ENCODE data around the gene OR52M1.
A peak's percentile ranks its signal among the peaks of the same experiment; 100 is the strongest.
"Not testable (repeated sequence)": the region's sequence is repeated elsewhere in the genome, so short reads cannot be mapped to it uniquely, and the experiment has no call there.

The OR52M1 gene

DNA sequence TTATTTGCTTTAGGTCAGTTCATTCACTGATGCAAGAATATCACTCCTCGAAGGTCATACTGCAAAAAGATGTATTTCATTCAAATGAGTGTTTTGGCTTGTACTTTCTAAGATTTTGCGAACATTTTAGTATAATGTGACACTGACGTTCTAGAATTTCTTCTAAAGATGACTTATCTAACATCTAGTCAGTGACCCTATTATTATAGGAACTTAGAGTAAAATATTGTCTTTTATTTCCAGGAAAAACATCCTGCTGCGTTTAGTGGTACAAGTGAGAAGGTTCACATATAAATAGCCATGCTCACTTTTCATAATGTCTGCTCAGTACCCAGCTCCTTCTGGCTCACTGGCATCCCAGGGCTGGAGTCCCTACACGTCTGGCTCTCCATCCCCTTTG is at the start of gene OR52M1:
Gene OR52M1 (plus strand): TSS at position 301 of the 400 bp plus-strand sequence. CDS start 0 bp downstream, at position 301.
- no peak for DNase-seq (ENCODE audit: low read depth)

DNA sequence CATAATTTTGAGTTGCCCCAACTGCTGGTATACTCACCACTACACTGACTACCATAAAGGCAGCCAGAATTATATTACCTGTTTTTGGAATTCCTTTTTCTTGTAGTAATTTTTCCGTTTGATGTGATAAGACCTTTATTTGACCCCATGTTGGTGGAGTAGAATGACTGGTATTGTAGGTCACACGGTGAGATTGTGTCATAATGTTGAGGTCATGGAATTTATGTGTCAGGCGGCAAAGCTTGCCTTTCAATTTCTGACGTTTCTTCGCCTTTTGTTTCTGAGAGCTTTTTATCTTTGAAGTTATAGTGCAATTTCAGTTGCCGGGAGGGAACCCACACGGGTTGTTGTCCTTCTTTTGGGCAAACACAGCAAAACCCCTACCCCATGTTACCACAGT is 49.5 kb upstream of the OR52M1 start:
- DNase-seq (ENCODE audit: low read depth) = no peak

DNA sequence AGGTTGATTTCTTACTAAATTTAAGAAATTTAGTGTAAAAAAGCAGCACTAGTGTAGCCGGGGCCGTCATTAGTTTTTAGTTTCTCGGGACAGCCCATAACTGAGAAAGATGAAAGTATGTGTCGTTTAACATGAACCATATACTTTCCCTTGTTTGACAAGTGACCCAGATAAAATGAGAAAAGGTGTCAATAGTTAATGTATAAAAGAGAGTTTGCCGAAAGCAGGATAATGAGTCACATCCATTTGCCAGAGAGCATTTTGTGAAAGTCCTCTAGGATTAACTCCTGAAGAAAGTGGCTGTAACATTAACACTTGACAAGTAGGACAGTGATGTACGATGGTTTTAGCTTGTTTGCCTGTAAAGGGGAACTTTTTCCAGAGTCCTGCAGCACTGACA is 49.0 kb upstream of the OR52M1 start:
- DNase-seq (ENCODE audit: low read depth) = no peak

DNA sequence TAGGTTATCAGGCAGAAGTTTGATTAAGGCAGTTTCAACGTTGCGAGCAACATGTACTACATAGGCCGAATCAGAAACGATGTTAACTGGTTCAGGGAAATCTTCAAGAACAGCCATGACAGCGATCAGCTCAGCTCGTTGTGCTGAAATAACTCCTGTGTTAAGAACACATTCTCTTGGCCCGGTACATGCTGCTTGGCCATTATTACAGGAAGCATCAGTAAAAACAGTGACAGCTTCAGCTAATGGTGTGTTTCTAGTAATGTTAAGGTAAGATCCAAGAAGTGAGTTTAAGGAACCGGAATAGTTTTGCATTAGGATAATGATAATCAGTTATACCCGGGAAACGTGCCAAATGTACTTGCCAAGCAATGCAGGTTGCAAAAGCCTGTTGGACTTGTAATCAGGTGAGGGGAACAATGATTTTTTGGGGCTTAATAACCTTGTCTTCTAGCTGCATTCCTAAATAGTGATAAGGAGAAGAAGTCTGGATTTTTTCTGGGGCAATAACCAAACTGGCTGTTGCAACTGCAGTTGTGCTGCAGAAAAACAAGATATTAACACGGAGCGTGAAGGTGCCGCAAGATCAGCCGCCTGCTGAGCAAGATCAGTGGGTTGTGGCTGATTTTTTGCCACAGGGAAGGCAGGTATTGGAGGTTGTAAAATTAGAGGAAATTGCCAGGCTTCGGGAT is 48.3 kb upstream of the OR52M1 start:
- no peak for DNase-seq (ENCODE audit: low read depth)

- DNase-seq (ENCODE audit: low read depth) = no peak
Measured at GRCh38 chr11:4508886-4509285, 36.1 kb upstream of the OR52M1 start.

GRCh38 chr11:4511282-4512245 is 33.4 kb upstream of the OR52M1 start:
- no peak for DNase-seq (ENCODE audit: low read depth)

DNA sequence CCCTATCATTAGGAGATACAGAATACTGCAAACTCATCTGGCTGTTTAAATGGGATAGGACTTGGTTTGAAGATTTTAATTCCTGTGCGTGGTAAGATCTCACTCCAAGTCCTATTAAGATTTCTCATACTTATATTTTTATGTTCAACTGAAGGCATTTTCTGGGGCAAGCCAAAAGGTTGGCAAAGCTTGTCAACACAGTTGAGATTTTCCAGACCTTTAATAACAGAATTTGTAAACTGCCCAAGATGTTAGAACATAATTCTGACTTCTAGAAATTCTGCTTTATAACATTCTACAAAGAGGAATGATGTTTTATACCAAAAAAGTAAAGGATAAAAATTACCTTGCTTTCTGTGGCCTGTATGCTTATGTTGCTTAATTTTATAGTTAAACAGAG is 30.8 kb upstream of the OR52M1 start:
- DNase-seq (ENCODE audit: low read depth) = no peak

- DNase-seq (ENCODE audit: low read depth) = no peak
Measured at GRCh38 chr11:4522339-4522738, 22.7 kb upstream of the OR52M1 start.

DNA sequence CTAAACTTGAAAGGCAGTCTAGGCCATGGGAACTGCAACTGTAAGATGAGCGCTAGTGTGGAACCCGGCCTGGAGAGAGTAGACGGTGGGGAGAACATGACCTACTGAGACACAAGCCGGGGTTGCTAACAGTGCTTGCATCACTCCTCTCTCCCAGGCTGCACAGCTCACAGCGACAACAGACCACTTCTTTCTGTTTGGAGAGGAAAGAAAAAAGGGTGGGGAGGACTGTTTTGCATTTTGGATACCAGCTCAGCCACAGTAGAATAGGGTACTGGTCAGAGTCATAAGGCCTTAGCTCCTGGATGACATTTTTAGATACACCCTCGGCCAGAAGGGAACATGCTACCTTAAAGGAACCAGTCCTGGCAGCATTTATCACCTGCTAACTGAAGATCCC is 22.2 kb upstream of the OR52M1 start:
- DNase-seq (ENCODE audit: low read depth) = no peak

DNA sequence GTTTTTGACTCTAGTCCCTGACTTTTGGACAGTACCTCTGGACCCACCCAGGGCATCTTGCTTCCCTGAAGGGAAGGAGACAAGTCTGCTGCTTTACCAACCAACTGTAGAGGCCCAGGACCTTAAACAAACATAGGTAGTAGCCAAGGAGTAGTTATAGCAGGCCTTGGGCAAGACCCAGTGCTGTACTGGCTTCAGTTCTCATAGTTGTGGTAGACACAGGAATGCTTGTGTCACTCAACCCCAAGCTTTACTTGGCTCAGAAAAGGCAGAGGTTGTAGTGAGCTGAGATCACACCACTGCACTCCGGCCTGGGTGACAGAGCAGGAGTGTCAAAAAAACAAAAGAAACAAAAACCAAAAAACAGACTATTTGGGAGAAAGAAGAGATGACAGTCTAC is 21.3 kb upstream of the OR52M1 start:
- no peak for DNase-seq (ENCODE audit: low read depth)

DNA sequence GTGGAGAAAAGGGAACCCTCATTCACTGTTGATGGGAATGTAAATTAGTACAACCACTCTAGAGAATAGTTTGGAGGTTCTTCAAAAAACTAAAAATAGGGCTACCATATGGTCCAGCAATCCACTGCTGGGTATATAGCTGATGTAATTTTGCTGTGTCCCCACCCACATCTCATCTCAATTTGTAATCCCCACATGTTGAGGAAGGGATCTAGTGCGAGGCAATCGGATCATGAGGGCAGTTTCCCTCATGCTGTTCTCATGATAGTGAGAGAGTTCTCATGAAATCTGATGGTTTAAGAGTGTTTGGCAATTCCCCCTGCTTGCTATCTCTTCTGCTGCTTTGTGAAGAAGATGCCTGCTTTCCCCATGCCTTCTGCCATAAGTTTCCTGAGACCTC is 17.1 kb upstream of the OR52M1 start:
- no peak for DNase-seq (ENCODE audit: low read depth)

- not testable (repeated sequence) for DNase-seq (ENCODE audit: low read depth)
Measured at GRCh38 chr11:4531686-4532085, 13.3 kb upstream of the OR52M1 start.

GRCh38 chr11:4539603-4540219 is 5.3 kb upstream of the OR52M1 start:
- peak; percentile 24 for DNase-seq (ENCODE audit: low read depth)

DNA sequence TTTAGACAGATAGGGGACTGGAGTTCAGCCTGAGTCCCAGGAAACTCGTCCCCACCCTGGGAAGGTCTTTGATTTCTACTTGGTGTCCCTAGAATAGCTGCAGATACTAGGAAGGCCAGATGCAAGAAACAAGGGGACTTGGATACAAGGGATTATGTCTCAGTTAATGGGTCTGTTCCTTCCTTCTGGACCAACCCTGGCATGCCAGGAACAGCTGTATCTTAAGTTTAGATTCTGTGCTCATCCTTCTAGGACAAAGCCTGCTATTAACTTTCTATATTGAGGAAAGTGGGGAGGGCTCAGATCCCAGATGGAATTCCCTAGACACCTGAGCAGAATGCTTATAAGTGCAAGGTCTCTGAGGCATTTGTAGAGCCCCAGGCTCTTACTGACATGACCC is 3.9 kb upstream of the OR52M1 start:
- DNase-seq (ENCODE audit: low read depth) = no peak

GRCh38 chr11:4543561-4543960 is 1.4 kb upstream of the OR52M1 start:
- no peak for DNase-seq (ENCODE audit: low read depth)

DNA sequence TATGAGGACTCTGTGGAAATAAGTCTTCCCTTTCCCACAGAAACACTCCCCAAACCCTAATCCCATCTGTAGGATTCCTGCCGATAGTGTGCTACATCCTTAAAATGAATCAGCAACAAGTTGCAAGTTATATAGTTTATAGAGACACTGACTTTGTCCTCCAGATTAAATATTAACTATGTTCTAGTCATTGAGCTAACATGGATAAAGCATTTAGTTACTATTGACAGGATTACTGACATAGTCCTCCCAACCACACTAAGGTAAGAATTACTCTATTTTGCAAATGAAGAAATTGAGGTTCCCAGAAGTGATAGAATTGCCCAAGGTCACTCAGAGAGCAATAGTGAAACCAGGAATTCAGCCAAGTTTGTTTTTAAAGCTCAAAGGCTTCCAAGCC is 1.9 kb downstream of the OR52M1 start:
- DNase-seq (ENCODE audit: low read depth) = no peak

DNA sequence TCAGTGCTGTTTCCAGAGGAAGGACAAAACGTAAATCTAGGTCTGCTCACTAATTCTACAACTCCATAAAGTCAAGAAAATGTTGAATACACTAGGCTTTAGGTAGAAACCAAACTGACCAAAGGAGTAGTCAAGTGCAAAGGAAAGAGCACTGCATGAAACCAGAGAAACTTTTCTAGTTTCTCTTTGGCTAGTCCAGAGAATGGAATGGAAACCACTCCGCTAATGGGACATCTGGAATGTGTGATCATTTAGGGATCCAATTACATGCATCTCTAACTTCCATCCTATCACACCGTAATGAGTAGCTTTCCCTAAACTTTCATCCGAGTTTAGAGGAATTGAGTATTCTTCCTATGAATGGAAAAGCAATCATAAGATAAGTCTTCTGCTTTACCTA is 2.4 kb downstream of the OR52M1 start:
- no peak for DNase-seq (ENCODE audit: low read depth)

DNA sequence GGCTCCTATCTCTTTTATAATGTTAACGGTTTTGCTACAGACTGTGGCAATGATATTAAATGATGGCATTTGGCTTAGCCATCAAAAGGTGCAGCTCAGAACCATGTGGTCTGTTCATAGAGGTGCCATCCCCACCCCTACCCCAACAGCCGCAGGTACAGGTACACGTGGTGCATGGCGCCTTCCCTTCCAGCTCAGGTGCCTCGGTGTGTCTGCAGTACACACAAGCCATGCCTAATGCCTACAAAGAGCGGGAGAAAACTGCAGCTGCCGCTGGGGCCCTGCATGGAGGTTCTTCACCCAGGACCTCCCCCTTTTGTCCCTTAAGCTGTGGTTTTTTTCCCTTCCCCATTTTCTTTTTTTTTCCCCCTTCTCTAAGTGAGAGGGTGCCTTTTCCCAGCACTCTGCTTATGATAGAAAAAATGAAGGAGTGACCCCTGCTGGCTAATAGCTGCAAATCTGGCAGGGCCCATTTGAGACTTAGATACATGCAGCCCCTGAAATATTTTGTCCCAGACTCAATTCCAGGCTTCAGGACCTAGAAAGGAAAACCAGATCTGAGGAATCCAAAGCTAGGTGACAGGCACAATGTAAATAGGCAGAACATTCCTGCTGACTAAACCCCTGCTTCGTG is 6.5 kb downstream of the OR52M1 start:
- no peak for DNase-seq (ENCODE audit: low read depth)

GRCh38 chr11:4559527-4560440 is 14.8 kb downstream of the OR52M1 start:
- DNase-seq (ENCODE audit: low read depth) = no peak

DNA sequence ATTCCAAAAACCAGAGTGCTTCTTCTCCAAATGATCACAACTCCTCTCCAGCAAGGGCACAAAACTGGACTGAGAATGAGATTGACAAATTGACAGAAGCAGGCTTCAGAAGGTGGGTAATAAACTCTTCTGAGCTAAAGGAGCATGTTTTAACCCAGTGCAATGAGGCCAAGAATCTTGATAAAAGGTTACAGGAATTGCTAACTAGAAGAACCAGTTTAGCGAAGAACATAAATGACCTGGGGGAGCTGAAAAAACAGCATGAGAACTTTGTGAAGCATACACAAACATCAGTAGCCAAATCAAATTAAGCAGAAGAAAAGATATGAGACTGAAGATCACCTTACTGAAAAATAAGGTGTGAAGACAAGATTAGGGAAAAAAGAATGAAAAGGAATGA is 15.5 kb downstream of the OR52M1 start:
- DNase-seq (ENCODE audit: low read depth) = no peak

GRCh38 chr11:4565371-4565770 is 20.4 kb downstream of the OR52M1 start:
- DNase-seq (ENCODE audit: low read depth) = no peak
